ENCODE data around the gene FAM174C. TPM values are rescaled to one million over a fixed set of nuclear protein-coding genes. Genes with fewer than 3 reads are reported as not detected.

FAM174C gene
- total RNA-seq, 2 donors from 2014 or later = 41.8 to 114 TPM

DNA sequence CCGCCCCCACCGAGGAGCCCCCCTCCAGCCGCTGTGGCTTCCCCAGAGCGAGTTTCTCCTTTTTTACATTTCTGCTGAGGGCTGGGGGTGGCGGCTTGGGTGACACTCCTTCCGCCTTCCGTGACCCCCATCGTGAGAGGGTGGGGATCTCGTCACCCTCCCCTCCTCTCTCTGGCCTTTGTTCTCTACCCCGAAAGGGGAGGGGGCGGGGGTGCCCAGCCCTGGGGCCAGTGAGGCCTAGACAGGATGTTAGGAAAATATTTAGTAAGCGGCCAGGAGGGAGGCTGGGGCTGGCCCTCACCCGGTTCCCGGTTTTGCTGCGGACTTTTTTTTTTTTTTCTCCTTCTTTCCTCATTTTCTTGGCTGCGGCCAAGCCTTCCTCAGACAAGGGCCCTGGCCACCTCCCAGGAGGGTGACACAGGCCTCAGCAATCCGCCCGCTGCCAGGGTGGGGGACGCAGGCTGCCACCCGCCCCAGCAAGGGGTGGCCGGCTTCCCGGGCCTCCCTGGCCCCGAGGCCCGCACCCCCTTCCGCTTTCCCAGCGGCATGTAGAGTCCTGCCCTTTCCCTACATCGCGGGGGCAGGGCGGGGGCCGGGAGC is 23.0 kb upstream of the FAM174C start:
- H3K9me3 ChIP-seq = no peaks in the 10 kb centered on the region
- peak overlapping the region; percentile 99 for H3K27ac ChIP-seq
- DNase-seq = peak; percentile 85
- H3K4me1 ChIP-seq = peaks cover 27% of the 10 kb centered on the region
- TF ChIP-seq, protein P1, sequence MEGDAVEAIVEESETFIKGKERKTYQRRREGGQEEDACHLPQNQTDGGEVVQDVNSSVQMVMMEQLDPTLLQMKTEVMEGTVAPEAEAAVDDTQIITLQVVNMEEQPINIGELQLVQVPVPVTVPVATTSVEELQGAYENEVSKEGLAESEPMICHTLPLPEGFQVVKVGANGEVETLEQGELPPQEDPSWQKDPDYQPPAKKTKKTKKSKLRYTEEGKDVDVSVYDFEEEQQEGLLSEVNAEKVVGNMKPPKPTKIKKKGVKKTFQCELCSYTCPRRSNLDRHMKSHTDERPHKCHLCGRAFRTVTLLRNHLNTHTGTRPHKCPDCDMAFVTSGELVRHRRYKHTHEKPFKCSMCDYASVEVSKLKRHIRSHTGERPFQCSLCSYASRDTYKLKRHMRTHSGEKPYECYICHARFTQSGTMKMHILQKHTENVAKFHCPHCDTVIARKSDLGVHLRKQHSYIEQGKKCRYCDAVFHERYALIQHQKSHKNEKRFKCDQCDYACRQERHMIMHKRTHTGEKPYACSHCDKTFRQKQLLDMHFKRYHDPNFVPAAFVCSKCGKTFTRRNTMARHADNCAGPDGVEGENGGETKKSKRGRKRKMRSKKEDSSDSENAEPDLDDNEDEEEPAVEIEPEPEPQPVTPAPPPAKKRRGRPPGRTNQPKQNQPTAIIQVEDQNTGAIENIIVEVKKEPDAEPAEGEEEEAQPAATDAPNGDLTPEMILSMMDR (IDR thresholded peaks at IDR 0.05) = no peak
- peaks cover 30% of the 10 kb centered on the region for H3K36me3 ChIP-seq
- peak overlapping the region; percentile 95 to 99 for H3K9ac ChIP-seq (ENCODE audit: low read depth in 2 of 2, low read length in 2 of 2)
- H3K27me3 ChIP-seq = no peaks in the 10 kb centered on the region
- intact Hi-C loops (cut with DNase I) = no loop called here
- H3K4me3 ChIP-seq = peak overlapping the region; percentile 85

DNA sequence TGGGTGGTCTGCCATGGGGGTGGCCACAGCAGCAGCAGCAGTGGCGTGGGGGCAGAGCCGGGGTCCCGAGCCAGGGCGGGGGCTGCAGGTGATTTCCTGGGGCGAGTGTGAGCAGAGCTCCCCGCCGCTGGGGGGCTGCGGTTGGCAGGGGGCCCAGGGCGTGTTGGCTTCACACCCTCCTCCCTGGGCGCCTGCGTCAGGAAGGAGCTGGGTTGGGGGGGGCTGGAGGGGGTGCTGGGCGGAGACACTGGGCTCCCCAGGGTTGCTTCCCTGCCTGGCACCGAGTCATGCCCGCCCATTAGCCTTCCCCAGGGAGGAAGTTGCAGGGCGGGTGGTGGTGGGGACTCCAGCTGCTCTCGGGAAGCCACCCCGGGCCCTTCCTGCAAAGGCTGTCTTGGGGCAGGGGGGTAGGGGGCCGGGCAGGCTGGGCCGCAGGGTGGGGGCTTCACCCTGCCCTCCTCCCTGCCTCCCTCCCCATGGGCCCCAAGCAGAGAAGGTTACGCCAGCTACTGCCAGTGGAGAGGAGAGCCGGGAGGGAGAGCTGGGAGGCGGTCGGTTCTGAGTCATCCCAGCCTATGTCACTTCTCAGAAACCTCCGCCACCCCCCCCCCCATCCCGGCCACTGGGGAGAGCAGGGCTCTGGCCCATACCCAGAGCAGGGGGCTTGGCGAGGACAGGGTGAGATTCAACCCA is 22.4 kb upstream of the FAM174C start:
- DNase-seq = peak; percentile 91
- H3K4me1 ChIP-seq = peaks cover 23% of the 10 kb centered on the region
- peak overlapping the region; percentile 99 for H3K27ac ChIP-seq
- no peaks in the 10 kb centered on the region for H3K27me3 ChIP-seq
- TF ChIP-seq, protein P1 (IDR thresholded peaks at IDR 0.05) = no peak
- H3K36me3 ChIP-seq = peaks cover 30% of the 10 kb centered on the region
- H3K9me3 ChIP-seq = no peaks in the 10 kb centered on the region
- intact Hi-C loops (cut with DNase I) = no loop called here
- H3K4me3 ChIP-seq = peak overlapping the region; percentile 85
- peak overlapping the region; percentile 95 to 99 for H3K9ac ChIP-seq (ENCODE audit: low read depth in 2 of 2, low read length in 2 of 2)

GRCh38 chr19:1253514-1254080 is 21.7 kb upstream of the FAM174C start:
- intact Hi-C loops (cut with DNase I) = no loop called here
- Histone ChIP-seq H3K9me3 (no peaks in the 10 kb centered on the region), H3K9ac (ENCODE audit: low read depth in 2 of 2, low read length in 2 of 2) (peak overlapping the region; percentile 78 to 99), H3K36me3 (peaks cover 30% of the 10 kb centered on the region), H3K4me1 (peaks cover 21% of the 10 kb centered on the region), H3K4me3 (peak overlapping the region; percentile 85), H3K27me3 (no peaks in the 10 kb centered on the region), H3K27ac (peak overlapping the region; percentile 99)
- peak; percentile 75 for DNase-seq
- TF ChIP-seq, protein P1 (IDR thresholded peaks at IDR 0.05) = no peak

- no peak for DNase-seq
- intact Hi-C loops (cut with DNase I) = no loop called here
Observed at GRCh38 chr19:1254081-1254527, 21.2 kb upstream of the FAM174C start.

GRCh38 chr19:1254530-1255185 is 20.7 kb upstream of the FAM174C start:
- peak overlapping the region; percentile 85 for H3K4me3 ChIP-seq
- intact Hi-C loops (cut with DNase I) = no loop called here
- H3K9ac ChIP-seq (ENCODE audit: low read depth in 2 of 2, low read length in 2 of 2) = peak overlapping the region; percentile 78 to 99
- H3K9me3 ChIP-seq = no peaks in the 10 kb centered on the region
- H3K27ac ChIP-seq = peak overlapping the region; percentile 99
- TF ChIP-seq, protein P1 (IDR thresholded peaks at IDR 0.05) = no peak
- H3K4me1 ChIP-seq = peaks cover 22% of the 10 kb centered on the region
- DNase-seq = no peak
- H3K27me3 ChIP-seq = no peaks in the 10 kb centered on the region
- H3K36me3 ChIP-seq = peaks cover 30% of the 10 kb centered on the region

More at GRCh38 chr19:1254081-1254527, 21.2 kb upstream of the FAM174C start:
- Histone ChIP-seq H3K36me3 (peaks cover 30% of the 10 kb centered on the region), H3K27ac (peak overlapping the region; percentile 99), H3K9me3 (no peaks in the 10 kb centered on the region), H3K9ac (ENCODE audit: low read depth in 2 of 2, low read length in 2 of 2) (peak overlapping the region; percentile 78 to 99), H3K4me1 (peaks cover 21% of the 10 kb centered on the region), H3K4me3 (peak overlapping the region; percentile 85), H3K27me3 (no peaks in the 10 kb centered on the region)
- TF ChIP-seq, protein P1 (IDR thresholded peaks at IDR 0.05) = no peak

Measured in colonic mucosa (tissue), 4 donors.